IMR-90 (cell line): ENCODE data around the gene SPATA16.
"Not testable (repeated sequence)": the region's sequence is repeated elsewhere in the genome, so short reads cannot be mapped to it uniquely, and the experiment has no call there.

Source experiments
- BHLHE40 ChIP-seq: fragments of 150-350 bp; IDR thresholded peaks from 2 replicates; pipeline ENCODE4 v1.6.1; 2016; ENCODE audit warnings: mild to moderate bottlenecking, low read depth, low read length
- CTCF ChIP-seq: conservative IDR thresholded peaks from 2 replicates; pipeline ENCODE4 v1.5.1; 2012; ENCODE audit warnings: mild to moderate bottlenecking, low read depth, low read length, improper control_type of control experiment
- ELK1 ChIP-seq: fragments of 150-350 bp; IDR thresholded peaks from 2 replicates; pipeline ENCODE4 v1.6.1; 2016; ENCODE audit warnings: low read depth, mild to moderate bottlenecking, low read length, moderate library complexity, borderline replicate concordance
- POLR2A ChIP-seq: IDR thresholded peaks from 2 replicates; pipeline ENCODE4 v1.6.1; 2012; ENCODE audit warnings: mild to moderate bottlenecking, low read depth, low read length
- RAD21 ChIP-seq: IDR thresholded peaks from 2 replicates; pipeline ENCODE4 v1.6.1; 2012; ENCODE audit warnings: low read length, improper control_type of control experiment
- RCOR1 ChIP-seq: IDR thresholded peaks from 2 replicates; pipeline ENCODE4 v1.6.1; 2012; ENCODE audit warnings: mild to moderate bottlenecking, low read length, improper control_type of control experiment; ENCODE audit not compliant: insufficient replicate concordance
- USF2 ChIP-seq: fragments of 150-350 bp; IDR thresholded peaks from 2 replicates; pipeline ENCODE4 v1.6.1; 2017; ENCODE audit warnings: mild to moderate bottlenecking, antibody characterized with exemption, low read length, low read depth

GRCh38 chr3:172960626-172961182, 180.3 kb downstream of the SPATA16 start:
- TF ChIP-seq CTCF, BHLHE40, RCOR1, ELK1, USF2, POLR2A, RAD21: not testable (repeated sequence)
